H9 (cell line): ENCODE data around the gene DNAJC1. TPM values are rescaled to one million over a fixed set of nuclear protein-coding genes. Genes with fewer than 3 reads are reported as not detected.
A peak's percentile ranks its signal among the peaks of the same experiment; 100 is the strongest.

Experiments
- DNase-seq: peaks from one replicate; pipeline ENCODE4 v3.0.0-alpha.2; 2017
- H2AFZ ChIP-seq: one replicate; pipeline ENCODE4 v1.6.1; 2013; ENCODE audit warnings: mild to moderate bottlenecking, low read length, control low read depth, moderate library complexity
- H2AK5ac ChIP-seq: 2 replicates; pipeline ENCODE4 v1.6.1; 2013; ENCODE audit warnings: low read length, control low read depth, mixed read lengths; ENCODE audit not compliant: insufficient read length
- H2BK120ac ChIP-seq: one replicate; pipeline ENCODE4 v1.6.1; 2013; ENCODE audit warnings: low read depth, mild to moderate bottlenecking, low read length, control low read depth, inconsistent platforms; ENCODE audit not compliant: poor library complexity, severe bottlenecking
- H2BK12ac ChIP-seq: 2 replicates; pipeline ENCODE4 v1.6.1; 2013; ENCODE audit warnings: low read length, control low read depth, mixed read lengths, low read depth; ENCODE audit not compliant: insufficient read length
- H2BK15ac ChIP-seq: 2 replicates; pipeline ENCODE4 v1.6.1; 2013; ENCODE audit warnings: low read depth, low read length, control low read depth
- H2BK20ac ChIP-seq: one replicate; pipeline ENCODE4 v1.6.1; 2013; ENCODE audit warnings: low read depth, mild to moderate bottlenecking, low read length, control low read depth, inconsistent platforms; ENCODE audit not compliant: poor library complexity, severe bottlenecking
- H2BK5ac ChIP-seq: 2 replicates; pipeline ENCODE4 v1.6.1; 2013; ENCODE audit warnings: low read length, control low read depth, mixed read lengths; ENCODE audit not compliant: insufficient read length
- H3K14ac ChIP-seq: 2 replicates; pipeline ENCODE4 v1.6.1; 2013; ENCODE audit warnings: low read length, control low read depth; ENCODE audit not compliant: insufficient read depth
- H3K18ac ChIP-seq: 2 replicates; pipeline ENCODE4 v1.6.1; 2013; ENCODE audit warnings: low read depth, mild to moderate bottlenecking, mixed read lengths, low read length, control low read depth; ENCODE audit not compliant: insufficient read length
- H3K23ac ChIP-seq: 2 replicates; pipeline ENCODE4 v1.6.1; 2013; ENCODE audit warnings: low read length, control low read depth, mixed read lengths, low read depth; ENCODE audit not compliant: insufficient read length
- H3K23me2 ChIP-seq: 2 replicates; pipeline ENCODE4 v1.6.1; 2013; ENCODE audit warnings: low read depth, mild to moderate bottlenecking, mixed read lengths, low read length, control low read depth; ENCODE audit not compliant: insufficient read length, poor library complexity, severe bottlenecking
- H3K27ac ChIP-seq: 2 replicates; pipeline ENCODE4 v1.5.1; 2013; ENCODE audit warnings: low read length, control low read depth, mixed read lengths, low read depth; ENCODE audit not compliant: insufficient read length
- H3K27me3 ChIP-seq: 2 replicates; pipeline ENCODE4 v1.6.1; 2013; ENCODE audit warnings: low read length, control low read depth, inconsistent platforms; ENCODE audit not compliant: insufficient read depth
- H3K4ac ChIP-seq: 2 replicates; pipeline ENCODE4 v1.6.1; 2013; ENCODE audit warnings: low read depth, mild to moderate bottlenecking, control low read depth, inconsistent platforms, low read length, moderate library complexity
- H3K4me1 ChIP-seq: 2 replicates; pipeline ENCODE4 v1.6.1; 2013; ENCODE audit warnings: low read length, control low read depth, inconsistent platforms; ENCODE audit not compliant: insufficient read depth
- H3K4me2 ChIP-seq: 2 replicates; pipeline ENCODE4 v1.6.1; 2013; ENCODE audit warnings: low read length, control low read depth, mixed read lengths; ENCODE audit not compliant: insufficient read length, insufficient read depth
- H3K56ac ChIP-seq: 2 replicates; pipeline ENCODE4 v1.6.1; 2013; ENCODE audit warnings: low read depth, mild to moderate bottlenecking, mixed read lengths, low read length, control low read depth; ENCODE audit not compliant: insufficient read length
- H3K79me1 ChIP-seq: 2 replicates; pipeline ENCODE4 v1.6.1; 2013; ENCODE audit warnings: low read depth, mild to moderate bottlenecking, moderate library complexity, low read length, control low read depth, inconsistent platforms; ENCODE audit not compliant: insufficient read depth, poor library complexity, severe bottlenecking
- H3K79me2 ChIP-seq: 2 replicates; pipeline ENCODE4 v1.6.1; 2013; ENCODE audit warnings: low read length, control low read depth, inconsistent platforms; ENCODE audit not compliant: insufficient read depth
- H3K9ac ChIP-seq: 2 replicates; pipeline ENCODE4 v1.6.1; 2013; ENCODE audit warnings: low read length, control low read depth, mixed read lengths; ENCODE audit not compliant: insufficient read length; ENCODE audit errors: extremely low read depth
- H3K9me3 ChIP-seq: one replicate; pipeline ENCODE4 v1.6.1; 2013; ENCODE audit warnings: low read depth, low read length, inconsistent platforms; ENCODE audit not compliant: control insufficient read depth
- H3T11ph ChIP-seq: one replicate; pipeline ENCODE4 v1.6.1; 2013; ENCODE audit warnings: mild to moderate bottlenecking, low read length, control low read depth, inconsistent platforms
- H4K20me1 ChIP-seq: one replicate; pipeline ENCODE4 v1.6.1; 2013; ENCODE audit not compliant: control insufficient read depth, insufficient read length, insufficient read depth
- H4K5ac ChIP-seq: 2 replicates; pipeline ENCODE4 v1.6.1; 2013; ENCODE audit warnings: low read depth, mild to moderate bottlenecking, mixed read lengths, low read length, control low read depth; ENCODE audit not compliant: insufficient read length
- H4K8ac ChIP-seq: replicated peaks from 2 replicates; pipeline ENCODE4 v1.6.1; 2013; ENCODE audit warnings: low read length, control low read depth, mixed read lengths, low read depth; ENCODE audit not compliant: insufficient read length
- H4K91ac ChIP-seq: 2 replicates; pipeline ENCODE4 v1.6.1; 2013; ENCODE audit warnings: low read depth, mild to moderate bottlenecking, moderate library complexity, mixed read lengths, low read length, control low read depth; ENCODE audit not compliant: insufficient read length
- H3K27ac Mint-ChIP-seq, 3 experiments: 2 replicates in 2 of 3; 3 replicates in 1 of 3; pipeline ENCODE4 v1.8.0; 2020 to 2021; ENCODE audit warnings: mixed read lengths in 3 of 3, mild to moderate bottlenecking in 1 of 3, moderate library complexity in 1 of 3
- H3K27me3 Mint-ChIP-seq: 2 replicates; pipeline ENCODE4 v1.8.0; 2021; ENCODE audit warnings: low read depth, mild to moderate bottlenecking, moderate library complexity, mixed read lengths
- H3K36me3 Mint-ChIP-seq, 3 experiments: 2 replicates in 2 of 3; 3 replicates in 1 of 3; pipeline ENCODE4 v1.8.0; 2020 to 2021; ENCODE audit warnings: low read depth in 3 of 3, mixed read lengths in 3 of 3; ENCODE audit not compliant: insufficient read depth in 1 of 3
- H3K4me1 Mint-ChIP-seq, 2 experiments: 2 replicates each; pipeline ENCODE4 v1.8.0; 2020; ENCODE audit warnings: mixed read lengths in 2 of 2
- H3K4me3 Mint-ChIP-seq, 2 experiments: 2 replicates in 1 of 2; 3 replicates in 1 of 2; pipeline ENCODE4 v1.8.0; 2020 to 2021; ENCODE audit warnings: mild to moderate bottlenecking in 2 of 2, mixed read lengths in 2 of 2, moderate library complexity in 1 of 2
- H3K9me3 Mint-ChIP-seq, 2 experiments: 2 replicates in 1 of 2; 3 replicates in 1 of 2; pipeline ENCODE4 v1.8.0; 2020; ENCODE audit warnings: mild to moderate bottlenecking in 2 of 2, mixed read lengths in 2 of 2, moderate library complexity in 1 of 2
- CTCF ChIP-seq: fragments of 200-600 bp; sonication (generic); conservative IDR thresholded peaks from 3 replicates; pipeline ENCODE4 v1.8.0; 2021; ENCODE audit warnings: antibody characterized with exemption, mild to moderate bottlenecking
- WGBS: extraction: QIAGEN DNeasy Blood & Tissue Kit; methylation state at CpG from one replicate; pipeline ENCODE4 v1.1.7; 2013; ENCODE audit warnings: missing lambda C conversion rate, low lambda C conversion rate, mixed read lengths; ENCODE audit not compliant: insufficient read length; ENCODE audit errors: extremely low coverage; 5-methylcytosine and 5-hydroxymethylcytosine counted together
- total RNA-seq: library from RNA; stranded (reverse); gene quantifications from 2 replicates; pipeline ENCODE4 v1.2.1, GENCODE V29; 2021

Gene DNAJC1
- total RNA-seq, 1 experiment from 2014 or later: 11.2 TPM

- no peaks in the 10 kb centered on the region; a peak in 1 of 5 replicates for H3K9me3 Mint-ChIP-seq
- H3K36me3 Mint-ChIP-seq: peaks cover 3 to 37% (median 30%) of the 10 kb centered on the region in 3 experiments; a peak in 5 of 7 replicates
- H2BK20ac ChIP-seq: no peak overlapping the region
- no peak overlapping the region for H3K23ac ChIP-seq
- H3K9me3 ChIP-seq: no peaks in the 10 kb centered on the region
- no peaks in the 10 kb centered on the region for H3K27me3 ChIP-seq
- H3K4me1 Mint-ChIP-seq: peaks cover 40 to 50% of the 10 kb centered on the region in 2 experiments
- no peaks in the 10 kb centered on the region for H3K79me2 ChIP-seq
- H4K8ac ChIP-seq: no peak overlapping the region
- no peak overlapping the region for H2BK5ac ChIP-seq
- no peak overlapping the region for H4K91ac ChIP-seq
- no peak overlapping the region for H4K5ac ChIP-seq
- WGBS: no CpG with 5 or more reads among the region's 3 CpGs
- H2AFZ ChIP-seq: no peak overlapping the region
- no peak overlapping the region for H2BK12ac ChIP-seq
- H3K4me2 ChIP-seq: no peak overlapping the region
- no peak overlapping the region for H3K18ac ChIP-seq
- H2AK5ac ChIP-seq: no peak overlapping the region
- H3K4me1 ChIP-seq: peaks cover 3% of the 10 kb centered on the region; the same call in 1 of the 2 replicates
- H3K56ac ChIP-seq: no peak overlapping the region
- no peak overlapping the region for H3K9ac ChIP-seq
- H3T11ph ChIP-seq: no peak overlapping the region
- DNase-seq: no peak
- H4K20me1 ChIP-seq: no peaks in the 10 kb centered on the region
- H3K27me3 Mint-ChIP-seq: no peaks in the 10 kb centered on the region
- H3K14ac ChIP-seq: no peak overlapping the region
- H3K4ac ChIP-seq: no peak overlapping the region
- no peak overlapping the region for H2BK120ac ChIP-seq
- no peaks in the 10 kb centered on the region for H3K79me1 ChIP-seq
- H3K27ac ChIP-seq: no peak overlapping the region
- peak overlapping the region in 1 of 3 experiments; percentile 22; a peak in 1 of 7 replicates for H3K27ac Mint-ChIP-seq
- no peaks in the 10 kb centered on the region for H3K23me2 ChIP-seq
- no peak for TF ChIP-seq CTCF
- no peak overlapping the region for H3K4me3 Mint-ChIP-seq
- no peak overlapping the region for H2BK15ac ChIP-seq
Observed at GRCh38 chr10:21728618-21729017, 274.9 kb downstream of the DNAJC1 start.
